Astrocyte of the cerebellum (primary cell): ENCODE measurements around the gene GRIK1.

Experiments used
- DNase-seq: peaks from one replicate; pipeline ENCODE4 v3.0.0-alpha.2; 2011; ENCODE audit warnings: low read depth
- H3K4me3 ChIP-seq: 2 replicates; pipeline ENCODE4 v1.5.1; 2011; ENCODE audit warnings: mild to moderate bottlenecking, low read depth, low read length, moderate library complexity
- in situ Hi-C: cut with HindIII; loops from 2 replicates; pipeline ENCODE4 v1.10.0; 2017; ENCODE audit warnings: low sequenced_read_pairs
- TF ChIP-seq, protein P1 (sequence below): IDR thresholded peaks from 2 replicates; pipeline ENCODE4 v1.5.1; 2012; ENCODE audit warnings: low read length, low read depth, moderate library complexity, mild to moderate bottlenecking; ENCODE audit errors: missing control alignments

Gene GRIK1

DNA sequence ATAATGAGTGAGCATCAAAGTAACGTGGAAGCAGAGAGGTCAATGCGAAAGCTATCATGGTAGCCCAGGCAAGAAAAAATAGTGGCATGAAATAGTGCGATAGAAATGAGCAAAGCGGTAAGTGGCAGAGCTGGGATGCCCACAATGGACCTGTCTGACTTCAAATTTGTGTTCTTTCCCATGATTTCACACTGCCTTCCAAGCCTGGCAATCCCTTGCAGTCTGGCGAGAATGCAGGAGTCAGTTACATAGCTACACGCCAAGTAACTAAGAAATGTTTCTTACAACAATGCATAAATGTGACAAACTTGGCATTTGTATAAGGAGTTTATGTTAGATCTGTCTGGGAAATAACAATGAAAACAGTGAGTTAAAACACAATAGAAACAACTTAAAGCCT lies 82.6 kb downstream of the GRIK1 start:
- no peak overlapping the region for H3K4me3 ChIP-seq
- TF ChIP-seq, protein P1, sequence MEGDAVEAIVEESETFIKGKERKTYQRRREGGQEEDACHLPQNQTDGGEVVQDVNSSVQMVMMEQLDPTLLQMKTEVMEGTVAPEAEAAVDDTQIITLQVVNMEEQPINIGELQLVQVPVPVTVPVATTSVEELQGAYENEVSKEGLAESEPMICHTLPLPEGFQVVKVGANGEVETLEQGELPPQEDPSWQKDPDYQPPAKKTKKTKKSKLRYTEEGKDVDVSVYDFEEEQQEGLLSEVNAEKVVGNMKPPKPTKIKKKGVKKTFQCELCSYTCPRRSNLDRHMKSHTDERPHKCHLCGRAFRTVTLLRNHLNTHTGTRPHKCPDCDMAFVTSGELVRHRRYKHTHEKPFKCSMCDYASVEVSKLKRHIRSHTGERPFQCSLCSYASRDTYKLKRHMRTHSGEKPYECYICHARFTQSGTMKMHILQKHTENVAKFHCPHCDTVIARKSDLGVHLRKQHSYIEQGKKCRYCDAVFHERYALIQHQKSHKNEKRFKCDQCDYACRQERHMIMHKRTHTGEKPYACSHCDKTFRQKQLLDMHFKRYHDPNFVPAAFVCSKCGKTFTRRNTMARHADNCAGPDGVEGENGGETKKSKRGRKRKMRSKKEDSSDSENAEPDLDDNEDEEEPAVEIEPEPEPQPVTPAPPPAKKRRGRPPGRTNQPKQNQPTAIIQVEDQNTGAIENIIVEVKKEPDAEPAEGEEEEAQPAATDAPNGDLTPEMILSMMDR = no peak
- no peak for DNase-seq
- in situ Hi-C loops = loop anchor here (25.0 kb wide), 1 partner anchor 770 kb away; no protein-coding TSS in a partner anchor

DNA sequence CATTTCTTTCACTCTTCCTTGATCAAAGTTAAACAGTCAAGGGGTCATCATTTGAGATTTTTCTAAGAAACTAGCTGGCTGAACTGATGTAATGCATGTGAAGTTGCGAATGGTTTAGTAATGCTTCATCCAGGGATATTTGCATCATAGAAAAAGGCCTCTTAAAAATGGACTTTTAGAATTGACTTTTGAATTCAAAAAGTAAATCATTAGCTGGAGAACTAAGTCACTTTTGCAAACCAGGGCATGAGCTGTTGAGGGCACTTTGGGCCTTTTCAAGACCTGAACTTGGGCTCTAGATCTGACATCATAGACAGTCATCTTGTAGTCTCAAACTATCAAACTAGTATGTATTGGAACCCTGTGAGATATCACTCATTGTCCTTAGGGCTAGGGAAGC lies 85.0 kb downstream of the GRIK1 start:
- TF ChIP-seq, protein P1 = no peak
- no peak overlapping the region for H3K4me3 ChIP-seq
- in situ Hi-C loops = loop anchor here (25.0 kb wide), 1 partner anchor 767 kb away; no protein-coding TSS in a partner anchor
- no peak for DNase-seq

DNA sequence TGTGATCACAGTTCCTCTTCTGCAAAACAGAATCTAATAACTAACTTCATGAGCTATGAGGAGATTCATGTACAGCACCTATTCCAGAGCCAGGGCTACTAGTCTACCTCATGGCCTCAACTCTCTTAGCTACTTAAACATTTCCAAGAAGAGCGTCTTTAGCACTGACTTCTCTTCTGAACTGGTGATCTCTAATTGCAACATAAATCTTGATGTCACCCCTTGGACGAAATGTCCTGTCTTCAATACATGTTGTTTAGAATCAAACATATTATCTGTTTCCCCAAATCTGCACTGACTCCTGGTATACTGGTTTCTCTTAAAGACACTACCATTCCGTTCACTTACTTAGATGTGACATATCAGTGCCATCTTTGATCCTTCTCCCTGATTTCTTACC lies 88.2 kb downstream of the GRIK1 start:
- no peak overlapping the region for H3K4me3 ChIP-seq
- TF ChIP-seq, protein P1 = no peak
- DNase-seq = no peak
- in situ Hi-C loops = loop anchor here (25.0 kb wide), 1 partner anchor 764 kb away; no protein-coding TSS in a partner anchor

DNA sequence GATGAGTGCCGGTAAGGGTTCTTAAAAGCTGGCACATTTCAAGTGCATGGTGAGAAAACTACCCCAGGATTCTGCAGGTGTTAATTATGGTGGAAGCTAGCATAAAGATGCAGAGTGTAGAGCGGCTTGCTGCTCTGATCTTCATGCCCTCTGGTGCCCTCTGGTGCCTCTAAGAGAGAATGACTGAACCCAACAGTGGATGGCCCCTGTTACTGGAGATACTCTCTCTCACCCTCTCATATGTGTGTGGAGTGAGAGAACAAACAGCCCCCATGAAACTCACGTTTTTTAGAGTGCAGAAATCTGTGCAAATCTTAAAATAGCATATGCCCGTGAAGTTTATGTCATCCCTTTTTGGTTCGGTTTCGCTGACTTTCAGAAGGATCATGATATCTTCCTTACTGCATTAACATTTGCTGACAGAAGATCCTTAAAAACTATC lies 90.0 kb downstream of the GRIK1 start:
- TF ChIP-seq, protein P1 = peak; percentile 84
- in situ Hi-C loops = loop anchor here (25.0 kb wide), 1 partner anchor 762 kb away; no protein-coding TSS in a partner anchor
- H3K4me3 ChIP-seq = no peak overlapping the region
- DNase-seq = peak; percentile 44

DNA sequence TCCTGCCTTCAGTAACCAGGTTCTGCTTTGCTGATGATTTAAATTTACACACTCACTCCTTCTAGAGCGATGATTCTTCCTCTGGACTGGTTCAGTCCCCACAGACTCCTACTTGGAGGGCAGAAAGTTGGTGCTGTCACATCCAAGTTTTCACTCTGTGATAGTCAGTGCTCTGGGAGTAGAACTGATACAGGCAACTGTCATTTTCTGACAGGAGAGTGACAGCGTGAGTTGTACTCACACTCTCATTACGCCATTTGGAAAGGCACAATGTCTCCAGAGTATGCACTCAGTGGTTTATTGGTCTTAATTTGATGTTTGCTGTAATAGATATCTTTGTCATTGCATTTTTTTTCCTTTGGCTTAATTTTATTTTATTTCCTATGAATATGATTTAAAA lies 96.0 kb downstream of the GRIK1 start:
- in situ Hi-C loops = no loop called here
- no peak overlapping the region for H3K4me3 ChIP-seq
- TF ChIP-seq, protein P1 = no peak
- no peak for DNase-seq

- DNase-seq = no peak
- TF ChIP-seq, protein P1 = no peak
- no peak overlapping the region for H3K4me3 ChIP-seq
- in situ Hi-C loops = no loop called here
Observed at GRCh38 chr21:29834617-29835016, 105.2 kb downstream of the GRIK1 start.
